GM19324 (cell line): ENCODE data around the gene TSPEAR.
"Not testable (repeated sequence)": the region's sequence is repeated elsewhere in the genome, so short reads cannot be mapped to it uniquely, and the experiment has no call there.

Source experiments
- ATAC-seq: cut with Tn5 transposase; IDR thresholded peaks from one replicate; pipeline ENCODE4 v1.9.1; 2021; ENCODE audit warnings: mild to moderate bottlenecking, moderate library complexity; ENCODE audit not compliant: unreplicated experiment, low FRiP score

The TSPEAR gene

DNA sequence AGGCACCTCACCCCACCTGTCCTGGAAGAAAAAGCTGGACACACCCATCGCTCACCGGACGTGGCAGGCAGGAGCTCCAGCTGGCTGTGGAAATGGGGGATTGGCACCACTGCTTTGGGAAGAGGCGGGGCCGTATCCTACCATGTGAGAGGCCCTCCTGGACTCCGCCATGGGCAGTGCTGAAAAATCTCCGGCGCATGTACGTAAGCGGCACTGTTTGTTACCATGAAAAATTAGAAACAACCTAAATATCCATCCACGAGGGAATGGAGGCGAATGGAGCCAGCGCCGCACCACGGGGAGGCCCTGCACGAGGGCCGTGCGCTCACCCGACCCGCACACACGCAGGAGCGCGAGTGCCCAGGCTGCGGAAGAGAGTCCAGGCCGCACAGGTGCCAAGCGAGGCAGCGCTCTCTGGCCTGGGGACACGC lies 96.4 kb downstream of the TSPEAR start:
- ATAC-seq: no peak

- ATAC-seq: no peak
These were observed 97.2 kb downstream of the TSPEAR start for GRCh38 chr21:44614161-44614631.

DNA sequence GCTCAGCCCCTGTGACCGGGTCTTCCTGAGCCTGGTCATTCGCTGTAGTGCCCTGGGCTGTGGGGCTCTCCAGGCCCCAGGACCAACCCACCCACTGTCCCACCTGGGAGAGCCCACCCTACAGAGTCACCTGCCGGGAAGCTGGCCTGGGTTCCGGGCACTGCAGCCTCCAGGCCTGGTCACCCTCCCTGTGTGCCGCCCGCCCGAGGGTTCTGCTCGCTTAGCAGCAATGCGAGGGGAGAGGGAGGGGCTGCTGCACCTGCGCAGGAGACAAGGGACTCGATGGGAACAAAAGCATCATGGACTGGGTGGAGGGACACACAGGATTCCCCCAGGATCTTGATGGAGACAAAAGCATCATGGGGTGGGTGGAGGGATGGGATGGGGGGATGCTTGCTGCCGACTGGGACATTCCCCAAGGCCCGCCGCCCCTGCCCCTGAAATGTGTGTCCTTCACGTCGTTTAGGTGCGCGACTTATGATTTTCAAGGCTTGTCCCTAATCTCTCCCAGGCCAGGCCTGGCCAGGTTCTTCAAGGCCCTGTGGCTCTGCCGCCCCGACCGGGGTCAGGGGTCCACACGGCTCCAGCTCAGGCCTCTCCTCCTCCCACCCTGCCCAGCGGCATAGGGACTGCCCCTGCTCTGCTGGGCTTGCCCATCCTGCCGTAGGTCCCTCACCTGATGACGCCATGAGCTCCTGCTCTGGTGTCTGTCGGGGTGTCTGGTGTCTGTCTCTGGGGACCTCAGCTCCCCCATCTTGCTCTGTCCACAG lies 97.8 kb downstream of the TSPEAR start:
- no peak for ATAC-seq

- no peak for ATAC-seq
These were observed 98.6 kb downstream of the TSPEAR start for GRCh38 chr21:44612669-44613229.

- ATAC-seq: no peak
These were observed 99.3 kb downstream of the TSPEAR start, which contains the start of gene KRTAP10-8 for GRCh38 chr21:44612029-44612486. Gene KRTAP10-8, plus strand, starts transcription at chr21:44612079. Its CDS starts 22 bp downstream, at chr21:44612101.

- no peak for ATAC-seq
These were observed 99.8 kb downstream of the TSPEAR start for GRCh38 chr21:44611551-44611950.

DNA sequence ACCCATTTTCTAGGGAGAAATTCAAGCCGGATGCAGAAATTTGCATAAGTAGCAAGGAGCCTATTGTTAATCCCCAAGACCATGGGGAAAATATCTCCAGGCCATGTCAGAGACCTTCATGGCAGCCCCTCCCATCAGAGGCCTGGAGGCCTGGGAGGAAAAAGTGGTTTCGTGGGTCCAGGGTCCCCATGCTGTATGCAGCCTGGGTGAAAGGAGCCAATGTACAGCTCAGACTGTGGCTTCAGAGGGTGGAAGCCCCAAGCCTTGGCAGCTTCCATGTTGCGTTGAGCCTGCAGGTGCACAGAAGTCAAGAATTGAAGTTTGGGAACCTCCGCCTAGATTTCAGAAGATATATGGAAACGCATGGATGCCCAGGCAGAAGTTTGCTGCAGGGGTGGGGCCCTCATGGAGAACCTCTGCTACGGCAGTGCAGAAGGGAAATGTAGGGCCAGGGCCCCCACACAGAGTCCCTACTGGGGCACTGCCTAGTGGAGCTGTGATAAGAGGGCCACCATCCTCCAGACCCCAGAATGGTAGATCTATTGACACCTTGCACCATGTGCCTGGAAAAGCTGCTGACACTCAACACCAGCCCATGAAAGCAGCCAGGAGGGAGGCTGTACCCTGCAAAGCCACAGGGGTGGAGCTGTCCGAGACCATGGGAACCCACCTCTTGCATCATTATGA lies 101.1 kb downstream of the TSPEAR start:
- ATAC-seq: not testable (repeated sequence)

DNA sequence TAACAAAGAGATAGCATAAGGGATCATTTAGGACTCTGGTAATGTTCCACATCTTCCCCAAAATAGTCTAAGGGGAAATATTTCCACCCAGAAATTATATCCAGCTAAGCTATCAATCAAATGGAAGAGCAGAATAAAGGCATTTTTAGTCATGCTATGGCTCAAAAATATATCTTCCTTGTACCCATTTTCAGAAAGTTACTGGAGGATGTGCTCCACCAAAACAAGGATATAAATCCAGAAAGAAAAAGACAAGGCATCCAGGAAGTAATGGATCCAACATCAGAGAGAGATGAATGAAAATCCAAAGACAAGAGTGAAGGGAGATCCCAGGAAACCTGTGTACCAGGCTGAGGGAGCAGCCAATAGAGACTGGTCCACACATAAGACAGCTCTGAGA lies 102.2 kb downstream of the TSPEAR start:
- ATAC-seq: no peak

DNA sequence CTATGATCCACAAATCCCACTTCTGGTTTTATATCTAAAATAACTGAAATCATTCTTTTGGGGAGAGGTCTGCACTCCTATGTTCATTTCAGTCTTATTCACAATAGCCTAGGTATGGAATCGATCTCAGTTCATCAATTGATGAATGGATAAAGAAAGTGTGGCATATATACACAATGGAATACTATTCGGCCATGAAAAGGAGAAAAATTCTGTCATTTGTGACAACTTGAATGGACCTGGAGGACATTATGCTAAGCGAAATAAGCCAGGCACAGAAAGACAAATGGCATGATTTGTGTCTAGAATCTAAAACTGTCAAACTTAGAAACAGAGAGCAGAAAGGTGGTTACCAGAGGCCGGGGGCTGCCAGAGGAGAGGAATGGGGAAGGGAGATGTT lies 104.9 kb downstream of the TSPEAR start:
- ATAC-seq: no peak

DNA sequence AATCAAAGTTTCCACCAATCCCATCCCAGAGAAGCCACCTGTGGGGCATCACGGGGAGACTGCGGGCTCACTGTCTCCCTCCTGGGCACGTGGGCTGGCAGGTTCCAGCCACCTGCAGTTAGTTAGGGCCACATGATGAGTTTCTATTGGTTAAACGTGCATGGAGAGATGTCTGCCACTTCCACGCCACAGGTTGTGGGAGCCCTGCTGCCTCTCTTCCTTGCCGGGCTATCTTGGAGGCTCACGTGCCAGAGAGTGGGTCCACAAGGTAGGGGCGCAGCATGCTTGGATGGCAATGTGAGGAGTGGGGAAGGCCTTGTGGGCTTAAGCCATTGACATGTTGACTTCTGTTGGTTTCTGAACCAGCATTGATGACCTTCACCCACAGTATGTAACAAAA lies 107.5 kb downstream of the TSPEAR start:
- no peak for ATAC-seq

DNA sequence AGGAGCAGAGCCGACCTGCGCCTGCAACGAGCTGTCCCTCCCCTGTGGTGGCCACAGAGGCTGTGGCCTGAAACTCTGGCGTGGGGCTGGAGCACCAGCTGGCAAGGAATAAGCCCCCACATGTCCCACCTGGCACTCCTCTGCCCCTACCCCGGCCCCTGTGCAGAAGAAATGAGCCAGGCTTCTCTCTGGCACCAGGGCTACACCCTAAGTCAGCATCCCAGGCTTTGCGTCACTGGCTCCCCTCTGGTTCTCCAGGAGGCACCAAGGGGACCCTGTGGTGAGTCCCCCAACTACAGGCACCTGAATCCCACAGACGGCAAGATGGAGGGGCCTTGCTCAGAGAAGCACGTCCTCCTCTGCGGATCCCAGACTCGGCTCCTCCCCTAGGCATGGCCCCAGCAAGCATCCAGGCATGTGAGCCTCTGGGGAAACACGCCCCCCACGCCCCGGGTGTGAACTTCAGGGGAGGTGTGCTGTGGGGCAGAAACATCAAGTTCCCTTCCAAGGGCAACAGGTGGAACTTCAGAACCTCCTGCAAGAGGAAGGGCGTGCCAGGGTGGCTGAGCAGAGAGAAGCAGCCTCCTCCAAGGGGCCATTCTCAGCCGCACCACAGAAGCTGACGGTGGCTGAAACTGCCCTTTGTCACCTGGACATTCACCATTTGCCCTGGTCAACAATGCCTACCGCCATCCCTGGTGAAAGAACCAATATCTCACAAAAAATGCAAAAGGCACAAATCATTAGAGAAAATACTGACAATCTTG lies 108.1 kb downstream of the TSPEAR start:
- no peak for ATAC-seq

GRCh38 chr21:44602463-44602850 lies 108.9 kb downstream of the TSPEAR start:
- no peak for ATAC-seq

DNA sequence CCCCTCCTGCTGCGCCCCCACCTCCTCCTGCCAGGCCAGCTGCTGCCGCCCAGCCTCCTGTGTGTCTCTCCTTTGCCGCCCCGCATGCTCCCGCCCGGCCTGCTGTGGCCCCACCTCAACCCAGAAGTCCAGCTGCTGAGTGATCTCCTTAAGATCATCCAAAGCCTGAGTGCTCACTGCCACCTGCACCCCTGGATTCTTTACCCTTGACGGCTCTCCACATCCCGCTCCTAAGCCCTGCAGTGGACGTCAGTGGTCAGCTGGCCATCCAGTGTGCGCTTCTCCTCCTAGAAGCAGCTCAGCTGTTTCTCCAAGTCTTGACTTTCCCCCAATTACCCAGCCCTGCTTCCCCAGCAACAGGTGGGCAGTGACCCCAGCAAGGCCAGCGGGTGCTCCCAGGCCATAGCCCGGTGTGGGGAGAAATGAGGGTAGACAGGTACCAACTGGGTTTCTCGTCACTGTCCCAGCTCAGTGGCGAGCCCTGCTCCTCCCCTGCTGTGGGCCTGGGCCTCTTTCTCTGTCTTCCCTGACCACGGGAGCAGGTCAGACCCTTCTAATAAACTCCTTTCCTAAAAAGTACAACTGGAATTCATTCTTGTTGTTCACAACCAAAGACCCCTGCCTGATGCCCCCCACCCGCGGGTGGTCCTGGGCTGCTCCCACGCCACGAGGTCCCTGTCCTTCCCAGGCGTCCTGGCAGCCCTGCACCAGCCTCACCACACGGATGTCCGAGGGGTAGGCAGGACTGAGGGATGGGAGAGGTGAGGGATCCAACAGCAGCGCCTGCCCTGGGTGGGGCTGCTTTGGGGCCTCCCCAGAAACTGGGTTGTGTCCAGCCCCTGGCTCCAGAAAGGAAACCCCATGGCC lies 109.5 kb downstream of the TSPEAR start:
- ATAC-seq: no peak

DNA sequence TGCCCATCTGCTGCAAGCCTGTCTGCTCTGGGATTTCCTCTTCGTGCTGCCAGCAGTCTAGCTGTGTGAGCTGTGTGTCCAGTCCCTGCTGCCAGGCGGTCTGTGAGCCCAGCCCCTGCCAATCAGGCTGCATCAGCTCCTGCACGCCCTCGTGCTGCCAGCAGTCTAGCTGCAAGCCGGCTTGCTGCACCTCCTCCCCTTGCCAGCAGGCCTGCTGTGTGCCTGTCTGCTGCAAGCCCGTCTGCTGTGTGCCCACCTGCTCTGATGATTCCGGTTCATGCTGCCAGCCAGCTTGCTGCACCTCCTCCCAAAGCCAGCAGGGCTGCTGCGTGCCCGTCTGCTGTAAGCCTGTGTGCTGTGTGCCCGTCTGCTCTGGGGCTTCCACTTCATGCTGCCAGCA lies 110.3 kb downstream of the TSPEAR start:
- ATAC-seq: not testable (repeated sequence)

GRCh38 chr21:44600118-44600978 lies 111.0 kb downstream of the TSPEAR start, which contains the start of gene KRTAP10-7:
Gene KRTAP10-7, plus strand, starts transcription at chr21:44600597. Its CDS starts 25 bp downstream, at chr21:44600622.
- ATAC-seq: not testable (repeated sequence)

DNA sequence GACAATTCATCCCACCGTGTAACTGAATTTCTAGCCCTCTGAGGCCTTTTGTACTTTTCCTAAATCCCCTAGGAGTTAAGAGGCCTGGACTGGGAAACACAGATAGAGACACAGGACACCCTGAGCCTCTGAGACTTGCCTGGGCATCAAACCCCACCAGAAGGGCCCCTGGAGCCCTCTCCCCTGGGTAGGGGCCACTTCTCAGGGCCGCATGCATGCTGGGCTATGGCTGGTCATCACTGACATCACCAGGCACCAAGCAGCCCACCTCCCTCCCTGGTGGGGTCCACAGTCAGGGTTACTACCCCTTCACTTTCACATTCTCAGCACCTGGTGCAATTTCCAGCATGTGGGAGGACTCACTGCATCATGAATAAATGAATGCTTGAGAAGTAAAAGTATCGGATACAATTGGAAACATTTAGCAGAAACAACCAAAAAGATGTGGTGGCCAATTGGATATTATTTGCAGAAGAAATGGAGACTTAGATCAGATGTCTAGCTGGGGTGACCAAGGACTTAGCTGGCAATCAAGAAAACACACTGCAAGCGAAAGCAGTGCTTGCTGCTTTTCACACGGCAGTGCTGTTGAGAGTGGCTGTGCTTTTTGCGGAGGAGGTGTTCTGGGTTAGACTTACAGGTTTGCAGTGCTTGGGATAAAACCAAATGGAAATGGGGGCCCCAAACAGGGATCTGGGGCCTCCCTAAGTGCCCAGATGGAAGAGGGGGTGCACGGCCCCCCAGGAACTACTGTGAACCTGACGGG lies 111.9 kb downstream of the TSPEAR start:
- ATAC-seq: no peak

- ATAC-seq: no peak
These were observed 113.3 kb downstream of the TSPEAR start for GRCh38 chr21:44598061-44598460.
